ENCODE results near the gene LAGE3.
"Not testable (repeated sequence)": the region's sequence is repeated elsewhere in the genome, so short reads cannot be mapped to it uniquely, and the experiment has no call there.

The LAGE3 gene

GRCh38 chrX:154501423-154501822, 22.3 kb upstream of the LAGE3 start:
- not testable (repeated sequence) for DNase-seq

- DNase-seq, result not testable (repeated sequence)
Observed at GRCh38 chrX:154496591-154497137, 17.6 kb upstream of the LAGE3 start.

GRCh38 chrX:154495472-154495922, 16.4 kb upstream of the LAGE3 start:
- no peak for DNase-seq

- no peak for DNase-seq
Observed at GRCh38 chrX:154494715-154495114, 15.6 kb upstream of the LAGE3 start.

GRCh38 chrX:154490414-154491083, 11.5 kb upstream of the LAGE3 start, which contains the start of gene SLC10A3:
Gene SLC10A3 (minus strand): TSS chrX:154490629. CDS start chrX:154488940, 1,689 bp downstream.
- peak; percentile 42 for DNase-seq

GRCh38 chrX:154490021-154490413, 10.9 kb upstream of the LAGE3 start:
- no peak for DNase-seq

- DNase-seq, result no peak
Observed at GRCh38 chrX:154489182-154489581, 10.1 kb upstream of the LAGE3 start.

- DNase-seq, result no peak
Observed at GRCh38 chrX:154488336-154489075, 9.4 kb upstream of the LAGE3 start.

- DNase-seq, result no peak
Observed at GRCh38 chrX:154487518-154488290, 8.6 kb upstream of the LAGE3 start.

- peak; percentile 45 for DNase-seq
Observed at GRCh38 chrX:154486396-154487207, 7.5 kb upstream of the LAGE3 start, which contains the start of gene UBL4A. Gene UBL4A (minus strand): TSS chrX:154486615. CDS start chrX:154486584, 31 bp downstream.

GRCh38 chrX:154486052-154486395, 6.9 kb upstream of the LAGE3 start:
- no peak for DNase-seq

- no peak for DNase-seq
Observed at GRCh38 chrX:154485150-154486051, 6.3 kb upstream of the LAGE3 start.

GRCh38 chrX:154484255-154485149, 5.4 kb upstream of the LAGE3 start:
- DNase-seq, result no peak

GRCh38 chrX:154483325-154483724, 4.2 kb upstream of the LAGE3 start:
- no peak for DNase-seq

GRCh38 chrX:154482786-154483185, 3.7 kb upstream of the LAGE3 start:
- no peak for DNase-seq

GRCh38 chrX:154481911-154482601, 3.0 kb upstream of the LAGE3 start:
- DNase-seq, result no peak

- DNase-seq, result no peak
Observed at GRCh38 chrX:154481195-154481594, 2.1 kb upstream of the LAGE3 start.

- DNase-seq, result no peak
Observed at GRCh38 chrX:154477891-154478477, 1.1 kb downstream of the LAGE3 start.

- no peak for DNase-seq
Observed at GRCh38 chrX:154476821-154477220, 2.3 kb downstream of the LAGE3 start.
